Naive B cell (primary cell): ENCODE results near the gene MYO9B. TPM values are rescaled to one million over a fixed set of nuclear protein-coding genes. Genes with fewer than 3 reads are reported as not detected.
"Not testable (repeated sequence)": the region's sequence is repeated elsewhere in the genome, so short reads cannot be mapped to it uniquely, and the experiment has no call there.

Experiments used
- ATAC-seq, 2 donors: fragments of 150-1000 bp; cut with Tn5 transposase; 2 replicates each; pipeline ENCODE4 v1.10.0; 2021; ENCODE audit warnings: low read depth in 2 of 2, mild to moderate bottlenecking in 2 of 2, moderate library complexity in 2 of 2
- DNase-seq: peaks from one replicate; pipeline ENCODE4 v3.0.0; 2022
- H3K27ac Mint-ChIP-seq, 6 donors: one replicate each; pipeline ENCODE4 v1.8.0; 2020 to 2022; ENCODE audit warnings: mild to moderate bottlenecking in 6 of 6, mixed read lengths in 6 of 6, moderate library complexity in 5 of 6, inconsistent platforms in 2 of 6
- H3K27me3 Mint-ChIP-seq, 3 donors: one replicate each; pipeline ENCODE4 v1.8.0; 2021 to 2022; ENCODE audit warnings: mixed read lengths in 3 of 3, mild to moderate bottlenecking in 1 of 3
- H3K36me3 Mint-ChIP-seq, 2 donors: one replicate each; pipeline ENCODE4 v1.8.0; 2020 to 2022; ENCODE audit warnings: mixed read lengths in 2 of 2, inconsistent platforms in 1 of 2, mild to moderate bottlenecking in 1 of 2
- H3K4me1 Mint-ChIP-seq, 3 donors: one replicate each; pipeline ENCODE4 v1.8.0; 2020 to 2022; ENCODE audit warnings: mixed read lengths in 3 of 3, inconsistent platforms in 1 of 3, mild to moderate bottlenecking in 1 of 3, moderate library complexity in 1 of 3
- H3K4me3 Mint-ChIP-seq, 8 donors: one replicate each; pipeline ENCODE4 v1.8.0; 2020 to 2022; ENCODE audit warnings: mild to moderate bottlenecking in 8 of 8, mixed read lengths in 8 of 8, moderate library complexity in 8 of 8, inconsistent platforms in 2 of 8
- H3K9me3 Mint-ChIP-seq, 7 donors: one replicate each; pipeline ENCODE4 v1.8.0; 2020 to 2022; ENCODE audit warnings: mixed read lengths in 7 of 7, mild to moderate bottlenecking in 5 of 7, inconsistent platforms in 2 of 7, moderate library complexity in 1 of 7
- polyA plus RNA-seq, 6 donors: library from polyadenylated mRNA; unstranded; fragments of 300-500 nt; fragmentation: Illumina TruSeq; gene quantifications; one replicate each; pipeline ENCODE4 v1.2.3, GENCODE V29; 2021; ENCODE audit warnings: low read depth in 6 of 6

MYO9B gene
- polyA plus RNA-seq, 6 donors from 2014 or later = 3.1 to 34.9 (median 6.9) TPM

DNA sequence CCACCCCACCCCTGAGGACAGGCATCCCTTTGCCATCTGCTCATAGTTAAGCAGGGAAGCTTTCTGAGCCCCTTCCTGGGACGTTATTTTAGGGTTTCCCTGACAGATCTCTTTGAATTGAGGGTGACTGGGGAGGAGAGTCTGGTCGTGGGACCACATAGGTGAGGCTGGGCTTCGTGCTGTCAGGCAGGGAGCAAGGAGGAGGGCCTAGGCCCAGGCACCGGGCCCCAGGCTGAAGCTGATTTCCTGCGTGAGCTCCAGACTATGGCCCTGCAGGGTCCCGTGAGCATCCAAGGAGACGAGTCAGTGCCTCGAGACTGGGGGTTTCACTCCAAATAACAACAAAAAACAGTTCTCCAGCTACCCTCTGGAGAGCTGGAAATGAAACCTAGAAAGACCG, 60.4 kb downstream of the MYO9B start:
- no peak for ATAC-seq
- H3K9me3 Mint-ChIP-seq = peaks cover 0 to 2% (median 0%) of the 10 kb centered on the region in 7 donors
- DNase-seq = no peak
- no peaks in the 10 kb centered on the region for H3K27me3 Mint-ChIP-seq
- H3K27ac Mint-ChIP-seq = peak overlapping the region; percentile 81 to 99 (median 94)
- H3K36me3 Mint-ChIP-seq = no peaks in the 10 kb centered on the region
- peak overlapping the region in 5 of 8 donors; percentile 31 to 92 (median 78) for H3K4me3 Mint-ChIP-seq
- peaks cover 35 to 63% (median 52%) of the 10 kb centered on the region in 3 donors for H3K4me1 Mint-ChIP-seq

DNA sequence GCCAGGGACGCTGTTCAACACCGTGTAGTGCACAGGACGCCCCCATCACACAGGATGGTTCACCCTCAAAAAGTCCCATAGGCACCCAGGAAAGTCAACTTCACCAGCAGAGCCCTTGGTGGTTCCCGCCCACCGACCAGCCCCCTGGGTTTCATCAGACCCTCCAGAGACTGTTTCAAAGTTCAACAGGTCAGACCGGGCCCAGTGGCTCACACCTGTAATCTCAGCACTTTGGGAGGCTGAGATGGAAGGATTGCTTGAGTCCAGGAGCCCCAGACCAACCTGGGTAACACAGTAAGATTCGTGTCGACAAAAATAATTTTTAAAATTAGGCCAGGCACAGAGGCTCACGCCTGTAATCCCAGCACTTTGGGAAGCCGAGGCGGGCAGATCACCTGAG, 61.0 kb downstream of the MYO9B start:
- H3K9me3 Mint-ChIP-seq = peaks cover 0 to 2% (median 0%) of the 10 kb centered on the region in 7 donors
- DNase-seq = no peak
- H3K27me3 Mint-ChIP-seq = no peaks in the 10 kb centered on the region
- no peaks in the 10 kb centered on the region for H3K36me3 Mint-ChIP-seq
- H3K4me1 Mint-ChIP-seq = peaks cover 38 to 62% (median 52%) of the 10 kb centered on the region in 3 donors
- H3K4me3 Mint-ChIP-seq = peak overlapping the region in 4 of 8 donors; percentile 12 to 78 (median 68)
- no peak for ATAC-seq
- peak overlapping the region in 5 of 6 donors; percentile 81 to 99 (median 96) for H3K27ac Mint-ChIP-seq

DNA sequence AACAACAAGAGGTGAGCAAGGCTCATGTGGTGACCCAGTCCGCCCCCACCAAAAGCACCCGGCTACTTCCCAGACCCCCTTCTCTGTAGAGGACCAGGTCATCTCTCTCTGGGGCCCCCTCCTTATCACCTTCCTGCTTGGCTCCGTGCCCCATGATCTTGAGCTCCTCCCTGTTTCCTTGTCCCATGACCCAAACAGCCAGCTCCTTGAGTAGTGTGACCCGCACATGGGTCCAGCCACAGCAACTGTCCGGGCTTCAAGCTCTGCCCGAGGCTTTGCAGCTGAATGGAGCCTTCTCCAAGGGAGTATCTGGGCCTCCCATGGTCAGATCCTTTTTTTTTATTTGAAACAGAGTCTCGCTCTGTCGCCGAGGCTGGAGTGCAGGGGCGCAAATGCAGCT, 61.8 kb downstream of the MYO9B start:
- peak overlapping the region; percentile 65 to 96 (median 90) for H3K27ac Mint-ChIP-seq
- H3K36me3 Mint-ChIP-seq = no peaks in the 10 kb centered on the region
- no peak for ATAC-seq
- H3K9me3 Mint-ChIP-seq = peaks cover 0 to 2% (median 0%) of the 10 kb centered on the region in 7 donors
- no peak for DNase-seq
- peaks cover 40 to 62% (median 55%) of the 10 kb centered on the region in 3 donors for H3K4me1 Mint-ChIP-seq
- H3K27me3 Mint-ChIP-seq = no peaks in the 10 kb centered on the region
- H3K4me3 Mint-ChIP-seq = peak overlapping the region in 5 of 8 donors; percentile 19 to 61 (median 52)

DNA sequence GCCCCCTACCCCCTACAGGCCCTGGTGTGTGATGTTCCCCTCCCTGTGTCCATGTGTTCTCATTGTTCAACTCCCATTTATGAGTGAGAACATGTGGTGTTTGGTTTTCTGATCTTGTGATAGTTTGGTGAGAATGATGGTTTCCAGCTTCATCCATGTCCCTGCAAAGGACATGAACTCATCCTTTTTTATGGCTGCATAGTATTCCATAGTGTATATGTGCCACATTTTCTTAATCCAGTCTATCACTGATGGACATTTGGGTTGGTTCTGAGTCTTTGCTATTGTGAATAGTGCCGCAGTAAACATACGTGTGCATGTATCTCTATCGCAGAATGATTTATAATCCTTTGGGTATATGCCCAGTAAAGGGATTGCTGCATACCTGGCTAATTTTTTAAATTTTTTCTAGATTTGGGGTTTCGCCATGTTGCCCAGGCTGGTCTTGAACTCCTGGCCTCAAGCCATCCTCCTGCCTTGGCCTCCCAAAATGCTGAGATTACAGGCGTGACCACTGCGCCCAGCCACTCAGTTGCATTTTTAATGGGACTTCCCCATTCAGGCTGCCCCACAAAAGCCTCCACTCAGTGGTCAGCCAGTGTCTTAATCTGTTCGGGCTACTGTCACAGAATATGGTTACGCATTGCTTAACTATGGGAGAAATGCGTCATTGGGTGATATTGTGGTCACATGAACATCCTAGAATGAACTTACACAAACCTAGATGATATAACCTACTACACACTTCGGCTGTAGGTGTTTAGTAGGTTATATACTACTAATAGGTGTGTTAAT, 62.7 kb downstream of the MYO9B start:
- Mint-ChIP-seq H3K27ac (peak overlapping the region in 4 of 6 donors; percentile 47 to 92 (median 63)), H3K4me1 (peaks cover 38 to 62% (median 50%) of the 10 kb centered on the region in 3 donors), H3K4me3 (peak overlapping the region in 2 of 8 donors; percentile 51 to 66)
- not testable (repeated sequence) for H3K36me3 Mint-ChIP-seq, ATAC-seq, DNase-seq, H3K27me3 Mint-ChIP-seq, H3K9me3 Mint-ChIP-seq

DNA sequence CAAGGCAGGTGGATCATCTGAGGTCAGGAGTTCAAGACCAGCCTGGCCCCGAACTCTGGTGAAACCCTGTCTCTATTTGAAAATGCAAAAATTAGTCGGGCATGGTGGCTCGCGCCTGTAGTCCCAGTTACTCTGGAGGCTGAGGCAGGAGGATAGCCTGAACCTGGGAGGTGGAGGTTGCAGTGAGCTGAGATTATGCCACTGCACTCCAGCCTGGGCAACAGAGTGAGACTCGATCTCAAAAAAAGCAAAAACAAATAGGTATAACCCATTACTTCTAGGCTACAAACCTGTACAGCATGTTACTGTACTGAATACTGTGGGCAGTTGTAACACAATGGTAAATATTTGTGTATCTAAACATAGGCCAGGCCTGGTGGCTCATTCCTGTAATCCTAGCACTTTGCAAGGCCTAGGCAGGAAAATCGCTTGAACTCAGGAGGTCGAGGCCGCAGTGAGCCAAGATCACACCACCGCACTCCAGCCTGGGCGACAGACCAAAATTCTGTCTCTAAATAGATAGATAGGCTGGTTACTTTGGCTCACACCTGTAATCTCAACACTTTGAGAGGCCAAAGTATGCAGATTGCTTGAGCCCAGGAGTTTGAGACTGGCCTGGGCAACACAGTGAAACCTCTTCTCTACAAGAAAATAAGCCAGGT, 63.5 kb downstream of the MYO9B start:
- Mint-ChIP-seq H3K36me3 (no peaks in the 10 kb centered on the region), H3K9me3 (peaks cover 0 to 2% (median 0%) of the 10 kb centered on the region in 7 donors), H3K4me3 (no peak overlapping the region), H3K4me1 (peaks cover 29 to 54% (median 42%) of the 10 kb centered on the region in 3 donors), H3K27ac (peak overlapping the region in 1 of 6 donors; percentile 61), H3K27me3 (no peaks in the 10 kb centered on the region)
- ATAC-seq = no peak
- DNase-seq = no peak

DNA sequence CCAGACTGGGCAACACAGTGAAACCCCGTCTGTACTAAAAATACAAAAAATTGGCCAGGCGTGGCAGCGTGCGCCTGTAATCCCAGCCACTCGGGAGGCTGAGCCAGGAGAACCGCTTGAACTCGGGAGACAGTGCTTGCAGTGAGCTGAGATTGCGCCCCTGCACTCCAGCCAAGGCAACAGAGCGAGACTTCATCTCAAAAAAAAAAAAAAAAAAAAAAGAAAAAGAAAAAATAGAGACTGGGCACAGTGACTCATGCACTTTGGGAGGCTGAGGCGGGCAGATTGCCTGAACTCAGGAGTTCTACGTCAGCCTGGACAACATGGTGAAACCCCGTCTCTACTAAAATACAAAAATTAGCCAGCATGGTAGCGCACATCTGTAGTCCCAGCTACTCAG, 69.2 kb downstream of the MYO9B start:
- not testable (repeated sequence) for H3K36me3 Mint-ChIP-seq, ATAC-seq, H3K27me3 Mint-ChIP-seq, H3K9me3 Mint-ChIP-seq, DNase-seq
- peaks cover 8 to 16% (median 14%) of the 10 kb centered on the region in 3 donors for H3K4me1 Mint-ChIP-seq
- peak overlapping the region in 1 of 8 donors; percentile 61 for H3K4me3 Mint-ChIP-seq
- H3K27ac Mint-ChIP-seq = peak overlapping the region in 2 of 6 donors; percentile 27 to 56

DNA sequence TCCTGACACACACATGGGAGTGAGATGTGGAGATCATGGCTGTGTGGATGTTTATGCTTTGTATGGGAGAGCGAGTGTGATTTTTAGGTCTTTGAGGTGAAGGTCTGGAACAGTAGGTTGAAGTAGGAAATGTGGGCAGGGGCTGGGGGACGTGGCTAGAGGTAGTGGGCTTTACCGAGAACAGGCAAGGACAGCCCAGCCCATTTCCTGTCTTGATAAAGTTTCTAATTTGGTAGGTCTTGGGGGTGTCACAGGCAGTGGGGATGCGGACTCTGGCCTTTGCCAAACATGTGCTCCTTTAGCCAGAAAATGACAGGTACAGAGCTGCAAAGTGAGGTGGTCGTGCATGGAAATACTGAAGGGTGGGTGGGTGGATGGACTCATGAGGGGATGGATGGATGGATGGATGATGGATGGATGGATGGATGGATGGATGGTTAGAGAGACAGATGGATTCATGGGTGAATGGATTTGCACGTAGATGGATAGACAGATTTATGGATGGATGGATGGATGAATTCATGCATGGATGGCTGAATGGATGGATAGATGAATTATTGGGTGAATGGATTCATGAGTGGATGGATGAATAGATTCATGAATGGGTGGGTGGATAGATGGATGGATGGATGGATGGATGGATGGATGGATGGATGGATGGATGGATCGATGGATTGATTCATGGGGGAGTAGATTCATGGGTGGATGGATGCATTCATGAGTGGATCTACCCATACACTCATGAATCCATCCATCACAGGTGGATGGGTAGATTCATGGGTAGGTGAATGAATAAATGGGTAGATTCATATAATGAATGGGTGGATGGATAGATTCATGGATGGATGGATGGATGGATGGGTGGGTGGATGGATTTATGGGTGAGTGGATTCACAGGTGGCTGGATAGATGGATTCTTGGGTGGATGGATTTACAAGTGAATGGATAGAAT, 70.2 kb downstream of the MYO9B start:
- ATAC-seq (no peak), DNase-seq (no peak)
- no peak overlapping the region for H3K4me3 Mint-ChIP-seq
- no peak overlapping the region for H3K27ac Mint-ChIP-seq
- H3K36me3 Mint-ChIP-seq = no peaks in the 10 kb centered on the region
- no peaks in the 10 kb centered on the region for H3K9me3 Mint-ChIP-seq
- H3K27me3 Mint-ChIP-seq = no peaks in the 10 kb centered on the region
- peaks cover 8 to 16% (median 14%) of the 10 kb centered on the region in 3 donors for H3K4me1 Mint-ChIP-seq

DNA sequence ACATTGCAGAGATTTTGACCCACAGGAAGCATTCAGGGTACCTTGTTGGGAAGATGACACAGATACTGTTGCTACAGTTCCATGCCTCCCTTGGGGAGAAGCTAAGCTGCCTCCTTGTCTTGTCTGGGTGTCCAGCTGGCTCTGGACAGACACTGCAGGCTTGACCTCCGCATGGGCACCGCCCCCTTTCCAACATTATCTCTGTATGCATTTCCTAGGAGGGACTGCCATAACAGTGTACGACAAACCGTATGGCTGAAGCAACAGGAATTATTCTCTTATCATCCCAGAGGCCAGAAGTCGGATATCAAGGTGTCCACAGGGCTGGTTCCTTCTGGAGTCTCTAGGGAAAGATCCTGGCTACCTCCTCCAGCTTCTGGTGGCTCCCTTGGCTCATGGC, 72.6 kb downstream of the MYO9B start:
- ATAC-seq = no peak
- H3K9me3 Mint-ChIP-seq = no peaks in the 10 kb centered on the region
- H3K4me1 Mint-ChIP-seq = peaks cover 6 to 12% (median 9%) of the 10 kb centered on the region in 3 donors
- peaks cover 0 to 6% of the 10 kb centered on the region in 2 donors for H3K36me3 Mint-ChIP-seq
- H3K27me3 Mint-ChIP-seq = no peaks in the 10 kb centered on the region
- no peak for DNase-seq
- H3K27ac Mint-ChIP-seq = peak overlapping the region in 1 of 6 donors; percentile 16
- H3K4me3 Mint-ChIP-seq = no peak overlapping the region

DNA sequence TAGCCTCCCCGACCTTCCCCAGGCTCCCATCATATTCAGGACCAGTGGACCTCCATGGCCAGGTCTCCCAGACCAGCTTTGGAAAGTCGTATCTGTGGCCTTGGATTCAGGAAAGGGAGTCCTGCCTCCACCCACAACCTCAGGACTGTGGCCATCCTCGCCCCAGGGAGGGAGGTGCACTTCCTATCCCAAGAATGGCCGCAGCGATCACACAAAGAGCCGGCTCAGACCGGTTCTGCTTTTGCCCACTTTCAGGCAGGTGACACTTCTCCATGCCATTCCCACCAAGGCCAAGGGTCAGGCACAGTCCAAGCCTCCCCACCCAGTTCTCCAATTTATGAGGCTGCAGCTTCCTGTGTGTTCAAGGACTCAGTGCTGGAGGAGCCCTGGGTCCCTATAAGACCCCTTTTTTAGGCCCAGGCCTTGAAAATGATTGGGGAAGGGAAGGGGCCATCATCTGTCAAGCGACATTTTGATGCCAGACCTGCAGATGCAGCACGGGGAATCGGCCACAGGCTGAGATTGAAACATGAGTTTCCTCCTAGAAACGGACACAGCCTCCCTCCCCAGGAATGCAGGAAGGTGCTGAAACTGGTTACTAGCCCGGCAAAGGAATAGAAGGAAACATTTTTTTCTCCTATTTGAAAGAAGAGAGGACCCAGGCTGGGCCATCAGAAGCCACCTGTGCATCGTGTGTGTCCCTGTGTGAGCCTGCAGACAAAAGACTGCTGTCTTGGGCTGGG, 74.0 kb downstream of the MYO9B start:
- Mint-ChIP-seq H3K27ac (peak overlapping the region in 2 of 6 donors; percentile 47 to 93), H3K4me1 (peaks cover 6 to 12% (median 8%) of the 10 kb centered on the region in 3 donors), H3K36me3 (peaks cover 0 to 10% of the 10 kb centered on the region in 2 donors), H3K9me3 (no peaks in the 10 kb centered on the region), H3K4me3 (no peak overlapping the region), H3K27me3 (no peaks in the 10 kb centered on the region)
- no peak for ATAC-seq
- no peak for DNase-seq

DNA sequence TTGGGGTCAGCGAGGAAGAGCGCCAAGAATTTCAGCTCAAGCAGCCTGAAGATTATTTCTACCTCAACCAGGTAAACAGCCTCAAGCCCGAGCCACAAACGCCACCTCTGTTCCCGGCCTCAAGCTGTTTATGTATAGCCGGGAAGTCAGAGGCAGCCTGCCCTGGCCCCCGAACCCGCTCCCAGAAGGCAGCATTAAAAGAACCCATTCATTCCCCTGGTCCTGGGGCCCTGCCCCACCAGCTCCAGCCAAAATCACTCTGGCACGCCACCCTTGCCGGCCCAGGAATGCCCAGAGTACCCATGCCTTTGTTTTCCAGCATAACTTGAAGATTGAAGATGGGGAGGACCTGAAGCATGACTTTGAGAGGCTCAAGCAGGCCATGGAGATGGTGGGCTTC, 78.4 kb downstream of the MYO9B start:
- no peaks in the 10 kb centered on the region for H3K9me3 Mint-ChIP-seq
- ATAC-seq (no peak), DNase-seq (no peak)
- H3K27ac Mint-ChIP-seq = peak overlapping the region in 1 of 6 donors; percentile 33
- peaks cover 6 to 12% (median 8%) of the 10 kb centered on the region in 3 donors for H3K4me1 Mint-ChIP-seq
- peaks cover 0 to 10% of the 10 kb centered on the region in 2 donors for H3K36me3 Mint-ChIP-seq
- H3K27me3 Mint-ChIP-seq = no peaks in the 10 kb centered on the region
- no peak overlapping the region for H3K4me3 Mint-ChIP-seq

DNA sequence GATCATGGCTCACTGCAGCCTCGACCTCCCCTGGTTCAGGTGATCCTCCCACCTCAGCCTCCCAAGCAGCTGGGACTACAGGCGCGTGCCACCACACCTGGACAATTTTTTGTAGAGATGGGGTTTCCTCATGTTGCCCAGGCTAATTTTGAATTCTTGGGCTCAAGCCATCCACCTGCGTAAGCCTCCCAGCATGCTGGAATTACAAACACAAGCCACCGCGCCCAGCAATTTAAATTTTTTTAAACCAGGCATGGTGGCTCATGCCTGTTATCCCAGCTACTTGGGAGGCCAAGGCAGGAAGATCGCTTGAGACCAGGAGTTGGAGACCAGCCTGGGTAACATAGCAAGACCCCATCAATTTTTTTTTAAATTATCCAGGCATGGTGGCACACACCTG, 79.7 kb downstream of the MYO9B start:
- Mint-ChIP-seq H3K36me3 (peaks cover 8 to 17% of the 10 kb centered on the region in 2 donors), H3K27me3 (no peaks in the 10 kb centered on the region), H3K9me3 (no peaks in the 10 kb centered on the region)

DNA sequence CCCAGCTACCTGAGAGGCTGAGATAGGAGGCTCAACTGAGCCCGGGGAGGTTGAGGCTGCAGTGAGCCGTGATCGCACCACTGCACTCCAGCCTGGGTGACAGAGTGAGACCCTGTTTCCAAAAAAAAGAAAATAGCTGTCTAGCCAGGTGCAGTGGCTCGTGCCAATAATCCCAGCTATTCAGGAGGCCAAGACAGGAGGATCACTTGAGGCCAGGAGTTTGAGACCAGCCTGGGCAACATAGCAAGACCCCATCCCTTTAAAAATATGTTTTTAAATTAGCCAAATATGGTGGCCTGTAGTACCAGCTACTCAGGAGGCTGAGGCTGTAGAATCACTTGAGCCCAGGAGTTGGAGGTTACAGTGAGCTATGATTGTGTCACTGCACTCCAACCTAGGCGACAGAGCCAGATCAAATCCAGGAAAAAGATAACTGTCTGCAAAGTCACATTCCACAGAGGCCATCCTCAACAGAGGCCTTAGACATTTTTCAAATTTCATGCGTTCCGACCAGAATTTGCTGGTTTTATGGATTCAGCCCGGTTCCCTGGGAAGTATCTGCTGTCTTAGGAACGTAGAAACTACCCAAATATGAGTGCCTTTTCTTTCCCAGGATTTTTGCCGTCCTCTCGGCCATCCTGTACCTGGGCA, 80.8 kb downstream of the MYO9B start:
- H3K27ac Mint-ChIP-seq = peak overlapping the region in 5 of 6 donors; percentile 14 to 79 (median 59)
- H3K4me3 Mint-ChIP-seq = no peak overlapping the region
- ATAC-seq (no peak), DNase-seq (no peak)
- peaks cover 8 to 14% of the 10 kb centered on the region in 2 donors for H3K36me3 Mint-ChIP-seq
- H3K27me3 Mint-ChIP-seq = no peaks in the 10 kb centered on the region
- no peaks in the 10 kb centered on the region for H3K9me3 Mint-ChIP-seq
- H3K4me1 Mint-ChIP-seq = peaks cover 3% of the 10 kb centered on the region in 3 donors

More for the DNA sequence above, 79.7 kb downstream of the MYO9B start:
- DNase-seq (no peak), ATAC-seq (no peak)
- Mint-ChIP-seq H3K4me1 (peaks cover 6 to 8% (median 8%) of the 10 kb centered on the region in 3 donors), H3K4me3 (no peak overlapping the region), H3K27ac (peak overlapping the region in 1 of 6 donors; percentile 19)
